NCI-H1930 (cell line): ENCODE results near the gene CC2D1A.
"Not testable (repeated sequence)": the region's sequence is repeated elsewhere in the genome, so short reads cannot be mapped to it uniquely, and the experiment has no call there.

Experiments
- DNase-seq, 2 experiments: peaks; one replicate each; lab custom pipeline; 2025; lab: John Stamatoyannopoulos, UW

CC2D1A gene

GRCh38 chr19:13962699-13963602 lies 57.0 kb downstream of the CC2D1A start:
- DNase-seq = no peak

GRCh38 chr19:13963603-13964105 lies 57.7 kb downstream of the CC2D1A start:
- no peak for DNase-seq

GRCh38 chr19:13964776-13965175 lies 58.8 kb downstream of the CC2D1A start:
- DNase-seq = no peak

DNA sequence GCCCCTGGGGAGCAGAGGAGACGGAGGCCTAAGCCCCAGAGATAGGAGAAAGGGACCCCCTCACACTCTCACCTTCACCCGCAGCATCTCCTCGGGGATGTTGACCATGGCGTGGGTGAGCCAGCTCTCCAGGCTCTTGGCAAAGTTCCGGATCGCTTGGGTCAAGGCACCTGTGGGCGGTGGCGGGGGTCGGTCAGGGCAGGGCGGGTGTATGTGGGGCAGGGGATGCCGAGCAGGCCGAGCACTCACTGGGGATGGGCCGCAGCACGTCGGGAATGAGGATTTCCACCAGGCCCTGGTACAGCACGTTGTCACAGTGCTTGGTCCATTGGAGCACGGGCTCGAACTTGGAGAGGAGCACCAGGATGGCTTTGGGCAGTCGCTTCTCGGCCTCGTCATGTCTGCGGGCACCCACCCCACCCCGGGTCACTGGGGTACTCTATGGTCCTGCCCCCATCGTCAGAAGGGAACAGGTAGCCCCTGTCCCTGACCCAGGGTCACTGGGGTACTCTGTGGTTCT lies 59.4 kb downstream of the CC2D1A start:
- DNase-seq = no peak

- DNase-seq = no peak
Observed at GRCh38 chr19:13965926-13966683, 60.1 kb downstream of the CC2D1A start.

DNA sequence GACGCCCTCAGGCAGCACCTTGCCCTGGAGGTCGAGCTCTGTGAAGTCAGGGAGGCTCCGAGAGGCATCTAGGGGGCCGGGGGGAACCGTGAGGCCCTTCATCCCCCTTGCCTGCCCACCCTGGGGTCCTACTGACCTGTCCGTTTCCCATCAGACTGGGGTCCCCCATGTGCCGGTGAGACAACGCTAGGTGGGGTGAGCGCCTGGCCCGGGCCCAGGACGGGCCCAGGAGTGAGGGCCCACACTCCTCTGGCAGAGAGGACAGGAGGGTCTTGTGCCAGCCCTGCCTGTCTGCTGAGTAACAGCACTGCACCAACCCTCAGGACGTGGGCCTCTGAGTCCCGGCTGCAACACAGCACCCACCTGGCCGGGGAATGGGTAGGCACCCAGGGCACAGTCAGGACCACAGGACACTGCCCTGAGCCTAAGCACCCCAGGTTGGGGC lies 60.7 kb downstream of the CC2D1A start:
- DNase-seq = no peak

- not testable (repeated sequence) for DNase-seq
Observed at GRCh38 chr19:13967206-13967605, 61.2 kb downstream of the CC2D1A start.

- no peak for DNase-seq
Observed at GRCh38 chr19:13968383-13968935, 62.5 kb downstream of the CC2D1A start.

GRCh38 chr19:13968999-13969398 lies 63.0 kb downstream of the CC2D1A start:
- no peak for DNase-seq

DNA sequence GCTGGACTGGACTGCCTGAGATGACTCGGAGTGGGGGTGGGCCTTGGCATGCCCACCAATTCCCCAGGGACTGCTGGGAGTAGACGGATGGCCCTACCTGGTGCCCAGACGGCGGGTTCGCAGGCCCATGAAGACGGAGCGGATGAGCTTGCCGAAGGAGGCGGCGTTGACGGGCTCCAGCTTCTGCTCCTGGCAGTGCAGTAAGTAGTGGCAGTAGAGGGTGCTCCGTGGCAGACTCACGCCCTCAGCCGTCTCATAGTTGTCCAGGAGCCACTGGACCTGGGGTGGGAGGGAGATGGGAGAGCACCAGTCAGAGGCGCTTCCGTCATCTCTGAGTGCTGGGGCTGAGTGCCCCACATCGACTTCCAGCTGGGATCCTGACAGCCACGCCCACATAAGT lies 63.9 kb downstream of the CC2D1A start:
- DNase-seq = no peak

DNA sequence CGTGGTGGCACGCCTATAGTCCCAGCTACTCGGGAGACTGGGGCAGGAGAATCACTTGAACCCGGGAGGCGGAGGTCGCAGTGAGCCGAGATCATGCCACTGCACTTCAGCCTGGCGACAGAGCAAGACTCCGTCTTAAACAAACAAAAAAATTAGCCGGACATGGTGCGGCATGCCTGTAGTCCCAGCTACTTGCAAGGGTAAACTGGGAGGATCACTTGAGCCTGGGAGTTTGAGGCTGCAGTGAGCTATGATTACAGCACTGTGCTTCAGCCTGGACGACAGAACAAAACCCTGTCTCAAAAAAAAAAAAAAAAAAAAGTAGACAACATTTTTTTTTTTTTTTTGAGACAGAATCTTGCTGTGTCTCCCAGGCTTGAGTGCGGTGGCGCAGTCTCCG lies 65.9 kb downstream of the CC2D1A start:
- not testable (repeated sequence) for DNase-seq

GRCh38 chr19:13972368-13973155 lies 66.6 kb downstream of the CC2D1A start:
- no peak for DNase-seq

DNA sequence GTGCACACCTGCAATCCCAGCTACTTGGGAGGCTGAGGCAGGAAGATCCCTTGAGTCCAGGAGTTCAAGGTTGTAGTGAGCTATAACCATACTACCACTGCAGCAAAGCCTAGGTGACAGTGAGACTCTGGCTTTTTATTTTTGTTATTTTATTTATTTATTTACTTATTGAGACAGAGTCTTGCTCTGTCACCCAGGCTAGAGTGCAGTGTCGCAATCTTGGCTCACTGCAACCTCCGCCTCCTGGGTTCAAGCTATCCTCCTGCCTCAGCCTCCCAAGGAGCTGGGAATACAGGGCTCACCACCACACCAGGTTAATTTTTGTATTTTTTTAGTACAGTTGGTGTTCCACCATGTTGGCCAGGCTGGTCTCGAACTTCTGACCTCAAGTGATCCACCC lies 67.5 kb downstream of the CC2D1A start:
- DNase-seq = not testable (repeated sequence)

- no peak for DNase-seq
Observed at GRCh38 chr19:13974073-13974472, 68.1 kb downstream of the CC2D1A start.

- DNase-seq = no peak
Observed at GRCh38 chr19:13975870-13976269, 69.9 kb downstream of the CC2D1A start.

DNA sequence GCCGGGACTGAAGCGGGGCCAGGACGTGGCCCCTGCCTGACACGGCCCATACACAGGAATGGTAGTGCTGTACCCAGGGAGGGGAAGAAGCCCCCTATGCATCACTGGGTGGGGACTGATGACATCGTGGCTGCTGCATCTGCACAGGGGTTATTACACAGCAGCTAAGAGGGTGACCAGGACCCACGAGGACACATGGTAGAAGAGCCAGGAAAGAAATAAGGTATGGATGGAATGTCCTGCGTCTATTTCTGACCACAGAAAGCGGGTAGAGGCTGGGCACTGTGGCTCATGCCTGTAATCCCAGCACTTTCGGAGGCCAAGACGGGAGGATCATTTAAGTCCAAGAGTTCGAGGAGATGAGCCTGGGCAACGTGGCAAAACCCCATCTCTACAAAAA lies 70.4 kb downstream of the CC2D1A start:
- DNase-seq = no peak

GRCh38 chr19:13977803-13978202 lies 71.8 kb downstream of the CC2D1A start:
- no peak for DNase-seq

DNA sequence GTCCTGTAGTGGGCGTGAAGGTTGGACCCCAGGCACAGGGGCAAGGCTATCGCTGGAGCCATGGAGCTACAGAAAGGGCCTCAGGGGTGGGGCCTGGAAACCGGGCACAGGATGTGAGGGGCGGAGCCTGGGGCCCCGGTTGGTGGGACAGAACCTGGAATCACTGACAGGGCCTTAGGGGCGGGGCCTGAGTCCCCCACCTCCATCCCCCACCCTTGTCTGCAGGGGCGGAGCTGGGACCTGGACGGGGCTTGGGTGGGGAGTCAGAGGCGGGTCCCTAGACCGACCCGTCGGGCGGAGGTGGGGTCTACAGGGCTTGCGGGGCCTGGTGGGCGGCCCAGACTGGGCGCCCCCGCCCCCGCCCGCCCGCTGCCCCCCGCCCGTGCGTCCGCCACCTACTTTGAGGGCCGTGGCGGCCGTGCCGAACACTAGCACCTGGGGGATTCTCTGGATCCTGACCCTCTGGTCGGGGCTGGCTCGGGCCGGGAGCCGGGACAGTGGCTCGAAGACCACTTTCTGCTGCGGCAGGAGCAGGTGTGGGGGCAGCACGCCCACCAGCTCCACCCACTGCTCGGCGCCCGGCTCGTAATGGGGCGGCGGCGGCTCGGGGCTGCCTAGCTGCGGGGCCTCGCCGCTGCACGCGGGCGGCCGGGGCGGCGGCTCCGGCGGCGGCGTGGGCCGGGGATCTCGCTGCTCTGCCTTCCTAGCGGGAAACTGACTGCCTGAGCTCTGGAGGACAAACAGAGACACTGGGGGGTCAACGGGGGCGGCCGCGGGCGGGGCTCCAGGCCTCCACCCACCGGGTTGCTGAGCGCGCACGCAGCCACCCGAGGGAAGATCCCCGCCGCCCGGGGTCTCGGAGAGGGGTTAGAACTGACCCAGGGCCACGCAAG lies 72.6 kb downstream of the CC2D1A start:
- peak; percentile 30 to 62 for DNase-seq

DNA sequence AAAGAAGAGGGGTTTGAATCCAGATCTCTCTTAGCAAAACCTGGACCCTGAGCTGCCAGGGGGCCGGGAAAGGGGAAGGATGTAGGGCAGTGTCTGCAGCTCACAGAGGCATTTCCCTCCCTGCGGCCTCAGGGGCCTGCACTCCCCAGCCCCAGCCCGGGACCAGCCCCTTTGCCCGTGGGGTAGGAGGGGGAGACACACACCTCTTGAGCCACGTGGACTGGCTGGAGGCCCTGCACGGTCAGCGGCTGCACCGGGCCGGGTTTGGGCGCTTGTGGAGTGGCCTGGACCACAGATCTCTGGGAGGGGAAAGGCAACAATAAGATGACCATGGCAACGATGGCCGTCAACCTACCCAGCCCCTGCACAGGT lies 73.2 kb downstream of the CC2D1A start:
- no peak for DNase-seq

DNA sequence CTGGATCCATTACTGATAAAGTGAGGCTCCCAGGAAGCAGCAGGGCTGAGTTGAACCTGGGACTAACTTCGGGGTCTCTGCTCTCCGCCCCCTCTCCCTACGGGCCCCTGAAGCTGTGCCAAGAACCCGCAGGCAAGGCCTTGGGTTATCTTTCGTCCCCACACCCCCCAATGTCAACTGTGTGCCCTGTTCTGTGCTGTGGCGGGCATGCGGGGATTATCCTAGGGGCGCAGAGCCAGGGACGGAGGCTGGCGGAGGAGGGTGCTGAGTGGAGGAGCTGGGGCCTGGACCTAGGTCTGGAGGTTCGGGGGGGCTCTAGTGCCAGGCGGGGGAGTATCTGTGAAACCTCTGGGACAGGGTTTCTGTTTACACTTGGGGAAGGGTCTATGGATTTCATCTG lies 73.7 kb downstream of the CC2D1A start:
- no peak for DNase-seq

DNA sequence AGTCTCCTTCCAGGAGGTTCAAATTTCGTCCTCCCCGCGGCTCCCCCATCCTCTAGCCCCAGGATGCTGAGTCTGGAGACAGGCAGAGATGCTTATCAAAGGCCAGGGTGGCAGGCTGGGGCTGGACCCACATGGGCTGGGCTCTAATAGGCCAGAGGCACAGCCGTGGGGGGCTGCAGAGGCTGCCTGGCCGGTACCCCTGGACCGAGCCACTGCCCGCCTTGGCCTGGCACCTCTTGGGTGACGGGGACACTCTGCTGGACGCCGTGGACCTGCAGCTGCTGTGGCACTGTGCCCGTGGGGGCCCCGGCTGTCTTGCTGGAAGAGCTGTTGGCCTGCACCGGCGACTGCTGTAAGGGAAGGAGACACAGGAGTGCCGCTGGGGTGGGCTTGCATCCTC lies 74.3 kb downstream of the CC2D1A start:
- no peak for DNase-seq
